ENCODE data around the gene PRKRIP1. TPM values are rescaled to one million over a fixed set of nuclear protein-coding genes. Genes with fewer than 3 reads are reported as not detected.
"Not testable (repeated sequence)": the region's sequence is repeated elsewhere in the genome, so short reads cannot be mapped to it uniquely, and the experiment has no call there.

The PRKRIP1 gene
- polyA plus RNA-seq, 4 donors, result 17.5 to 28.1 (median 20.1) TPM

GRCh38 chr7:102372796-102373195, 23.4 kb upstream of the PRKRIP1 start:
- not testable (repeated sequence) for H3K4me3 ChIP-seq (ENCODE audit: low read depth in 1 of 3, low read length in 3 of 3); FAIRE-seq; H3K4me1 ChIP-seq (ENCODE audit: control insufficient read depth in 3 of 3, insufficient read depth in 2 of 3, low read depth in 1 of 3, low read length in 2 of 3); H3K27ac ChIP-seq (ENCODE audit: low read depth in 1 of 3, low read length in 2 of 3); H3K27me3 ChIP-seq (ENCODE audit: control insufficient read depth in 3 of 3, insufficient read depth in 3 of 3, low read length in 3 of 3); H3K36me3 ChIP-seq (ENCODE audit: control insufficient read depth in 3 of 3, insufficient read depth in 2 of 3, low read depth in 1 of 3, low read length in 3 of 3); DNase-seq; H3K9me3 ChIP-seq (ENCODE audit: control insufficient read depth in 2 of 2, insufficient read depth in 1 of 2, low read depth in 1 of 2, low read length in 1 of 2)
- 74 to 91% (median 88%) methylated on average over 2 of the region's 2 CpGs for WGBS, 3 donors

- FAIRE-seq, result no peak
Observed at GRCh38 chr7:102376964-102377466, 19.1 kb upstream of the PRKRIP1 start.

GRCh38 chr7:102380837-102381236, 15.3 kb upstream of the PRKRIP1 start:
- peaks cover 3 to 35% (median 5%) of the 10 kb centered on the region in 3 donors for H3K36me3 ChIP-seq (ENCODE audit: control insufficient read depth in 3 of 3, insufficient read depth in 2 of 3, low read depth in 1 of 3, low read length in 3 of 3)
- H3K9me3 ChIP-seq (ENCODE audit: control insufficient read depth in 2 of 2, insufficient read depth in 1 of 2, low read depth in 1 of 2, low read length in 1 of 2); DNase-seq; H3K4me1 ChIP-seq (ENCODE audit: control insufficient read depth in 3 of 3, insufficient read depth in 2 of 3, low read depth in 1 of 3, low read length in 2 of 3); FAIRE-seq; H3K4me3 ChIP-seq (ENCODE audit: low read depth in 1 of 3, low read length in 3 of 3); H3K27ac ChIP-seq (ENCODE audit: low read depth in 1 of 3, low read length in 2 of 3); H3K27me3 ChIP-seq (ENCODE audit: control insufficient read depth in 3 of 3, insufficient read depth in 3 of 3, low read length in 3 of 3): not testable (repeated sequence)
- 88 to 89% (median 89%) methylated on average over 8 of the region's 8 CpGs for WGBS, 3 donors

More at GRCh38 chr7:102376964-102377466, 19.1 kb upstream of the PRKRIP1 start:
- Histone ChIP-seq H3K4me3 (ENCODE audit: low read depth in 1 of 3, low read length in 3 of 3) (no peak overlapping the region), H3K36me3 (ENCODE audit: control insufficient read depth in 3 of 3, insufficient read depth in 2 of 3, low read depth in 1 of 3, low read length in 3 of 3) (peaks cover 3 to 19% (median 5%) of the 10 kb centered on the region in 3 donors), H3K9me3 (ENCODE audit: control insufficient read depth in 2 of 2, insufficient read depth in 1 of 2, low read depth in 1 of 2, low read length in 1 of 2) (no peaks in the 10 kb centered on the region), H3K27ac (ENCODE audit: low read depth in 1 of 3, low read length in 2 of 3) (no peak overlapping the region), H3K4me1 (ENCODE audit: control insufficient read depth in 3 of 3, insufficient read depth in 2 of 3, low read depth in 1 of 3, low read length in 2 of 3) (no peaks in the 10 kb centered on the region), H3K27me3 (ENCODE audit: control insufficient read depth in 3 of 3, insufficient read depth in 3 of 3, low read length in 3 of 3) (no peaks in the 10 kb centered on the region)
- WGBS, 3 donors, result 81 to 96% (median 82%) methylated on average over 6 of the region's 6 CpGs
- DNase-seq, result no peak

GRCh38 chr7:102381696-102382425, 14.3 kb upstream of the PRKRIP1 start:
- not testable (repeated sequence) for DNase-seq; H3K27ac ChIP-seq (ENCODE audit: low read depth in 1 of 3, low read length in 2 of 3); H3K4me3 ChIP-seq (ENCODE audit: low read depth in 1 of 3, low read length in 3 of 3); H3K4me1 ChIP-seq (ENCODE audit: control insufficient read depth in 3 of 3, insufficient read depth in 2 of 3, low read depth in 1 of 3, low read length in 2 of 3); H3K9me3 ChIP-seq (ENCODE audit: control insufficient read depth in 2 of 2, insufficient read depth in 1 of 2, low read depth in 1 of 2, low read length in 1 of 2); FAIRE-seq; H3K27me3 ChIP-seq (ENCODE audit: control insufficient read depth in 3 of 3, insufficient read depth in 3 of 3, low read length in 3 of 3)
- WGBS, 3 donors, result 73 to 90% (median 74%) methylated on average over 6 of the region's 7 CpGs
- H3K36me3 ChIP-seq (ENCODE audit: control insufficient read depth in 3 of 3, insufficient read depth in 2 of 3, low read depth in 1 of 3, low read length in 3 of 3), result peaks cover 3 to 39% (median 5%) of the 10 kb centered on the region in 3 donors

GRCh38 chr7:102387064-102387463, 9.1 kb upstream of the PRKRIP1 start:
- Histone ChIP-seq H3K27ac (ENCODE audit: low read depth in 1 of 3, low read length in 2 of 3) (no peak overlapping the region), H3K36me3 (ENCODE audit: control insufficient read depth in 3 of 3, insufficient read depth in 2 of 3, low read depth in 1 of 3, low read length in 3 of 3) (peaks cover 0 to 49% (median 0%) of the 10 kb centered on the region in 3 donors), H3K4me1 (ENCODE audit: control insufficient read depth in 3 of 3, insufficient read depth in 2 of 3, low read depth in 1 of 3, low read length in 2 of 3) (no peaks in the 10 kb centered on the region), H3K9me3 (ENCODE audit: control insufficient read depth in 2 of 2, insufficient read depth in 1 of 2, low read depth in 1 of 2, low read length in 1 of 2) (no peaks in the 10 kb centered on the region), H3K27me3 (ENCODE audit: control insufficient read depth in 3 of 3, insufficient read depth in 3 of 3, low read length in 3 of 3) (no peaks in the 10 kb centered on the region), H3K4me3 (ENCODE audit: low read depth in 1 of 3, low read length in 3 of 3) (no peak overlapping the region)
- no peak for FAIRE-seq
- WGBS, 3 donors, result 93 to 97% (median 97%) methylated on average over 6 of the region's 6 CpGs
- DNase-seq, result no peak

- DNase-seq (no peak), FAIRE-seq (no peak)
- WGBS, 3 donors, result 85 to 97% (median 92%) methylated on average over 3 of the region's 3 CpGs
- H3K4me3 ChIP-seq (ENCODE audit: low read depth in 1 of 3, low read length in 3 of 3), result no peak overlapping the region
- H3K27ac ChIP-seq (ENCODE audit: low read depth in 1 of 3, low read length in 2 of 3), result no peak overlapping the region
- no peaks in the 10 kb centered on the region for H3K27me3 ChIP-seq (ENCODE audit: control insufficient read depth in 3 of 3, insufficient read depth in 3 of 3, low read length in 3 of 3)
- no peaks in the 10 kb centered on the region for H3K4me1 ChIP-seq (ENCODE audit: control insufficient read depth in 3 of 3, insufficient read depth in 2 of 3, low read depth in 1 of 3, low read length in 2 of 3)
- peaks cover 0 to 46% (median 0%) of the 10 kb centered on the region in 3 donors for H3K36me3 ChIP-seq (ENCODE audit: control insufficient read depth in 3 of 3, insufficient read depth in 2 of 3, low read depth in 1 of 3, low read length in 3 of 3)
- H3K9me3 ChIP-seq (ENCODE audit: control insufficient read depth in 2 of 2, insufficient read depth in 1 of 2, low read depth in 1 of 2, low read length in 1 of 2), result no peaks in the 10 kb centered on the region
Observed at GRCh38 chr7:102389810-102390209, 6.4 kb upstream of the PRKRIP1 start.

GRCh38 chr7:102390697-102391484, 5.3 kb upstream of the PRKRIP1 start:
- WGBS, 3 donors, result 55 to 68% (median 68%) methylated on average over 9 to 11 of the region's 12 CpGs
- H3K27me3 ChIP-seq (ENCODE audit: control insufficient read depth in 3 of 3, insufficient read depth in 3 of 3, low read length in 3 of 3), result no peaks in the 10 kb centered on the region
- H3K36me3 ChIP-seq (ENCODE audit: control insufficient read depth in 3 of 3, insufficient read depth in 2 of 3, low read depth in 1 of 3, low read length in 3 of 3), result peaks cover 0 to 42% (median 0%) of the 10 kb centered on the region in 3 donors
- no peak for FAIRE-seq
- H3K9me3 ChIP-seq (ENCODE audit: control insufficient read depth in 2 of 2, insufficient read depth in 1 of 2, low read depth in 1 of 2, low read length in 1 of 2), result no peaks in the 10 kb centered on the region
- DNase-seq, result peak; percentile 89 to 94
- no peak overlapping the region for H3K4me3 ChIP-seq (ENCODE audit: low read depth in 1 of 3, low read length in 3 of 3)
- no peak overlapping the region for H3K27ac ChIP-seq (ENCODE audit: low read depth in 1 of 3, low read length in 2 of 3)
- peaks cover 0 to 5% (median 0%) of the 10 kb centered on the region in 3 donors for H3K4me1 ChIP-seq (ENCODE audit: control insufficient read depth in 3 of 3, insufficient read depth in 2 of 3, low read depth in 1 of 3, low read length in 2 of 3)

- Histone ChIP-seq H3K36me3 (ENCODE audit: control insufficient read depth in 3 of 3, insufficient read depth in 2 of 3, low read depth in 1 of 3, low read length in 3 of 3) (peaks cover 0 to 36% (median 0%) of the 10 kb centered on the region in 3 donors), H3K27ac (ENCODE audit: low read depth in 1 of 3, low read length in 2 of 3) (no peak overlapping the region), H3K4me1 (ENCODE audit: control insufficient read depth in 3 of 3, insufficient read depth in 2 of 3, low read depth in 1 of 3, low read length in 2 of 3) (peaks cover 0 to 8% (median 4%) of the 10 kb centered on the region in 3 donors), H3K9me3 (ENCODE audit: control insufficient read depth in 2 of 2, insufficient read depth in 1 of 2, low read depth in 1 of 2, low read length in 1 of 2) (no peaks in the 10 kb centered on the region), H3K27me3 (ENCODE audit: control insufficient read depth in 3 of 3, insufficient read depth in 3 of 3, low read length in 3 of 3) (no peaks in the 10 kb centered on the region), H3K4me3 (ENCODE audit: low read depth in 1 of 3, low read length in 3 of 3) (no peak overlapping the region)
- no peak for DNase-seq
- WGBS, 3 donors, result 88 to 92% (median 91%) methylated on average over 1 of the region's 1 CpG
- no peak for FAIRE-seq
Observed at GRCh38 chr7:102392330-102392729, 3.8 kb upstream of the PRKRIP1 start.
